CD14-positive monocyte (primary cell): ENCODE data around the gene RPLP2. TPM values are rescaled to one million over a fixed set of nuclear protein-coding genes. Genes with fewer than 3 reads are reported as not detected.

ENCODE experiments used
- DNase-seq, 3 donors: peaks; one replicate each; pipeline ENCODE4 v3.0.0-alpha.2; 2011 to 2022
- H2AFZ ChIP-seq: 2 replicates; pipeline ENCODE4 v1.6.0; 2012; ENCODE audit warnings: mild to moderate bottlenecking, low read depth, low read length, inconsistent platforms; ENCODE audit not compliant: insufficient read depth, poor library complexity, severe bottlenecking
- H3K27ac ChIP-seq, 2 donors: 1 replicate in 1 of 2; 2 replicates in 1 of 2; pipeline ENCODE4 v1.5.1; 2012 to 2013; ENCODE audit warnings: low read length in 2 of 2, control low read depth in 1 of 2, inconsistent platforms in 1 of 2, low read depth in 1 of 2, mild to moderate bottlenecking in 1 of 2
- H3K27me3 ChIP-seq, 2 donors: one replicate each; pipeline versions ENCODE4 v1.6.0 to v1.6.1; 2011 to 2013; ENCODE audit warnings: low read length in 2 of 2; ENCODE audit not compliant: control insufficient read depth in 2 of 2, insufficient read depth in 2 of 2
- H3K36me3 ChIP-seq, 2 donors: replicated peaks in 1 of 2; 1 replicate in 1 of 2; 2 replicates in 1 of 2; pipeline versions ENCODE4 v1.5.1 to v1.6.1; 2012 to 2013; ENCODE audit warnings: low read length in 2 of 2, control low read depth in 1 of 2, inconsistent platforms in 1 of 2, mild to moderate bottlenecking in 1 of 2; ENCODE audit not compliant: insufficient read depth in 2 of 2, control insufficient read depth in 1 of 2
- H3K4me1 ChIP-seq, 2 donors: 1 replicate in 1 of 2; 2 replicates in 1 of 2; pipeline versions ENCODE4 v1.5.1 to v1.6.1; 2012 to 2013; ENCODE audit warnings: low read length in 2 of 2, control low read depth in 1 of 2, inconsistent platforms in 1 of 2, mild to moderate bottlenecking in 1 of 2, moderate library complexity in 1 of 2; ENCODE audit not compliant: insufficient read depth in 2 of 2, control insufficient read depth in 1 of 2
- H3K4me2 ChIP-seq: replicated peaks from 2 replicates; pipeline ENCODE3; 2012; ENCODE audit warnings: low read length, moderate library complexity, mild to moderate bottlenecking; ENCODE audit not compliant: poor library complexity, severe bottlenecking; ENCODE audit errors: extremely low read depth
- H3K4me3 ChIP-seq, 3 experiments: fragments of 200-600 bp in 1 of 3; sonication (generic) in 1 of 3; replicated peaks in 1 of 3; 1 replicate in 2 of 3; 2 replicates in 1 of 3; pipeline ENCODE4 v1.5.1; 2011 to 2013; ENCODE audit warnings: low read length in 3 of 3, mild to moderate bottlenecking in 3 of 3, control low read depth in 2 of 3, low read depth in 2 of 3, inconsistent platforms in 1 of 3, moderate library complexity in 1 of 3
- H3K79me2 ChIP-seq: 2 replicates; pipeline ENCODE4 v1.6.0; 2012; ENCODE audit warnings: mild to moderate bottlenecking, control low read depth, inconsistent platforms, low read length, moderate library complexity; ENCODE audit not compliant: insufficient read depth
- H3K9ac ChIP-seq: 2 replicates; pipeline ENCODE4 v1.6.0; 2017; ENCODE audit warnings: low read length, mild to moderate bottlenecking; ENCODE audit not compliant: insufficient read depth, poor library complexity, severe bottlenecking
- H3K9me3 ChIP-seq, 2 donors: replicated peaks in 1 of 2; 1 replicate in 1 of 2; 2 replicates in 1 of 2; pipeline versions ENCODE4 v1.5.1 to v1.6.1; 2012 to 2013; ENCODE audit warnings: low read length in 2 of 2, control low read depth in 1 of 2; ENCODE audit not compliant: control insufficient read depth in 1 of 2, insufficient read depth in 1 of 2
- H4K20me1 ChIP-seq: 2 replicates; pipeline ENCODE4 v1.6.0; 2012; ENCODE audit warnings: mild to moderate bottlenecking, low read length, control low read depth, moderate library complexity; ENCODE audit not compliant: insufficient read depth
- H3K27ac Mint-ChIP-seq, 7 donors: one replicate each; pipeline ENCODE4 v1.8.0; 2020; ENCODE audit warnings: mild to moderate bottlenecking in 7 of 7, mixed read lengths in 7 of 7, moderate library complexity in 6 of 7, inconsistent platforms in 2 of 7
- H3K27me3 Mint-ChIP-seq, 3 donors: one replicate each; pipeline ENCODE4 v1.8.0; 2021 to 2022; ENCODE audit warnings: low read depth in 3 of 3, mild to moderate bottlenecking in 3 of 3, mixed read lengths in 3 of 3, moderate library complexity in 3 of 3, inconsistent platforms in 1 of 3
- H3K36me3 Mint-ChIP-seq, 2 donors: one replicate each; pipeline ENCODE4 v1.8.0; 2020; ENCODE audit warnings: mixed read lengths in 2 of 2, inconsistent platforms in 1 of 2, mild to moderate bottlenecking in 1 of 2
- H3K4me1 Mint-ChIP-seq: one replicate; pipeline ENCODE4 v1.8.0; 2020; ENCODE audit warnings: mild to moderate bottlenecking, mixed read lengths
- H3K4me3 Mint-ChIP-seq, 2 donors: one replicate each; pipeline ENCODE4 v1.8.0; 2020; ENCODE audit warnings: mild to moderate bottlenecking in 2 of 2, mixed read lengths in 2 of 2, moderate library complexity in 1 of 2
- H3K9me3 Mint-ChIP-seq, 7 donors: one replicate each; pipeline ENCODE4 v1.8.0; 2020 to 2022; ENCODE audit warnings: mixed read lengths in 7 of 7, mild to moderate bottlenecking in 6 of 7, moderate library complexity in 6 of 7, inconsistent platforms in 2 of 7
- CTCF ChIP-seq: fragments of 200-600 bp; IDR thresholded peaks from one replicate; pipeline ENCODE4 v1.8.0; 2022; ENCODE audit warnings: antibody characterized with exemption, mild to moderate bottlenecking
- WGBS: methylation state at CpG from one replicate; pipeline ENCODE4 v1.1.5; 2013; ENCODE audit warnings: missing lambda C conversion rate; ENCODE audit not compliant: insufficient coverage; 5-methylcytosine and 5-hydroxymethylcytosine counted together
- intact Hi-C, 2 donors: fragments of 100-400 bp; cut with micrococcal nuclease; formaldehyde crosslinking; loops; one replicate each; pipeline versions ENCODE4 v1.15.0 to v1.15.1; 2023
- polyA plus RNA-seq, 3 donors: library from polyadenylated mRNA; depleted of rRNA in 1 of 3; unstranded in 2 of 3; stranded (reverse) in 1 of 3; fragments of 300-500 nt in 2 of 3; fragments of >200 nt in 1 of 3; fragmentation: Illumina TruSeq in 2 of 3; gene quantifications; 1 replicate in 2 of 3; 2 replicates in 1 of 3; pipeline ENCODE4 v1.2.3, GENCODE V29; 2012 to 2021

Gene RPLP2
- polyA plus RNA-seq, 3 donors: 879 to 1,191 (median 990) TPM

- Mint-ChIP-seq H3K4me3 (no peak overlapping the region), H3K27me3 (peaks cover 0 to 5% (median 2%) of the 10 kb centered on the region in 3 donors), H3K9me3 (peaks cover 0 to 3% (median 0%) of the 10 kb centered on the region in 7 donors), H3K4me1 (peaks cover 24% of the 10 kb centered on the region), H3K36me3 (peaks cover 3 to 22% of the 10 kb centered on the region in 2 donors), H3K27ac (no peak overlapping the region)
- intact Hi-C loops: no loop called here
- H3K9ac ChIP-seq: no peak overlapping the region
- TF ChIP-seq CTCF: no peak
- H4K20me1 ChIP-seq: peaks cover 11% of the 10 kb centered on the region
- no peak for DNase-seq
- no peak overlapping the region for H3K4me3 ChIP-seq
- H3K4me1 ChIP-seq: peaks cover 23 to 26% of the 10 kb centered on the region in 2 donors
- peaks cover 19% of the 10 kb centered on the region for H3K79me2 ChIP-seq
- no peak overlapping the region for H3K4me2 ChIP-seq
- no peaks in the 10 kb centered on the region for H3K9me3 ChIP-seq
- no peak overlapping the region for H2AFZ ChIP-seq
- no peak overlapping the region for H3K27ac ChIP-seq
- 100% methylated on average over 2 of the region's 8 CpGs for WGBS
- no peaks in the 10 kb centered on the region for H3K27me3 ChIP-seq
- H3K36me3 ChIP-seq: peaks cover 14 to 15% of the 10 kb centered on the region in 2 donors
Measured at GRCh38 chr11:803467-803742, 6.4 kb upstream of the RPLP2 start.

GRCh38 chr11:803770-804598 lies 5.8 kb upstream of the RPLP2 start:
- no peak for TF ChIP-seq CTCF
- WGBS: 66% methylated on average over 25 of the region's 26 CpGs
- Mint-ChIP-seq H3K4me1 (peaks cover 30% of the 10 kb centered on the region), H3K27me3 (peaks cover 0 to 5% (median 2%) of the 10 kb centered on the region in 3 donors), H3K9me3 (peaks cover 0 to 3% (median 0%) of the 10 kb centered on the region in 7 donors), H3K36me3 (peaks cover 3 to 22% of the 10 kb centered on the region in 2 donors), H3K27ac (no peak overlapping the region), H3K4me3 (peak overlapping the region; percentile 76 to 83)
- Histone ChIP-seq H3K27me3 (no peaks in the 10 kb centered on the region), H3K4me3 (peak overlapping the region in 1 of 3 experiments; percentile 80), H3K4me2 (peak overlapping the region; percentile 89), H2AFZ (peak overlapping the region; percentile 87), H3K9ac (peak overlapping the region; percentile 67), H3K36me3 (peaks cover 14 to 15% of the 10 kb centered on the region in 2 donors), H3K4me1 (peaks cover 27 to 29% of the 10 kb centered on the region in 2 donors), H4K20me1 (peaks cover 11% of the 10 kb centered on the region), H3K79me2 (peaks cover 25% of the 10 kb centered on the region), H3K27ac (no peak overlapping the region), H3K9me3 (no peaks in the 10 kb centered on the region)
- intact Hi-C loops: no loop called here
- no peak for DNase-seq
